ENCODE data around the gene CD180.
A peak's percentile ranks its signal among the peaks of the same experiment; 100 is the strongest.

The CD180 gene

GRCh38 chr5:67214036-67214435 is 17.4 kb upstream of the CD180 start:
- Histone ChIP-seq H3K9ac (ENCODE audit: low read depth in 1 of 2, low read length in 2 of 2) (no peak overlapping the region), H3K27ac (ENCODE audit: low read depth in 2 of 2, low read length in 2 of 2) (no peak overlapping the region), H3K4me1 (ENCODE audit: control insufficient read depth in 2 of 2, insufficient read depth in 2 of 2, low read length in 2 of 2) (peaks cover 15 to 18% of the 10 kb centered on the region in 2 donors), H3K9me3 (ENCODE audit: control insufficient read depth in 2 of 2, low read length in 2 of 2) (no peaks in the 10 kb centered on the region), H3K4me3 (ENCODE audit: low read length in 2 of 2) (no peak overlapping the region), H3K27me3 (ENCODE audit: control insufficient read depth in 2 of 2, insufficient read depth in 2 of 2, low read length in 2 of 2) (no peaks in the 10 kb centered on the region), H3K36me3 (ENCODE audit: control insufficient read depth in 2 of 2, insufficient read depth in 2 of 2, low read length in 2 of 2) (no peaks in the 10 kb centered on the region)

GRCh38 chr5:67211926-67212325 is 15.3 kb upstream of the CD180 start:
- Histone ChIP-seq H3K27ac (ENCODE audit: low read depth in 2 of 2, low read length in 2 of 2) (no peak overlapping the region), H3K36me3 (ENCODE audit: control insufficient read depth in 2 of 2, insufficient read depth in 2 of 2, low read length in 2 of 2) (no peaks in the 10 kb centered on the region), H3K4me3 (ENCODE audit: low read length in 2 of 2) (no peak overlapping the region), H3K27me3 (ENCODE audit: control insufficient read depth in 2 of 2, insufficient read depth in 2 of 2, low read length in 2 of 2) (no peaks in the 10 kb centered on the region), H3K9me3 (ENCODE audit: control insufficient read depth in 2 of 2, low read length in 2 of 2) (no peaks in the 10 kb centered on the region), H3K9ac (ENCODE audit: low read depth in 1 of 2, low read length in 2 of 2) (no peak overlapping the region), H3K4me1 (ENCODE audit: control insufficient read depth in 2 of 2, insufficient read depth in 2 of 2, low read length in 2 of 2) (peaks cover 16 to 18% of the 10 kb centered on the region in 2 donors)

GRCh38 chr5:67209141-67209771 is 12.7 kb upstream of the CD180 start:
- Histone ChIP-seq H3K4me3 (ENCODE audit: low read length in 2 of 2) (no peak overlapping the region), H3K9ac (ENCODE audit: low read depth in 1 of 2, low read length in 2 of 2) (no peak overlapping the region), H3K27ac (ENCODE audit: low read depth in 2 of 2, low read length in 2 of 2) (no peak overlapping the region), H3K27me3 (ENCODE audit: control insufficient read depth in 2 of 2, insufficient read depth in 2 of 2, low read length in 2 of 2) (no peaks in the 10 kb centered on the region), H3K9me3 (ENCODE audit: control insufficient read depth in 2 of 2, low read length in 2 of 2) (no peaks in the 10 kb centered on the region), H3K4me1 (ENCODE audit: control insufficient read depth in 2 of 2, insufficient read depth in 2 of 2, low read length in 2 of 2) (peaks cover 6 to 8% of the 10 kb centered on the region in 2 donors), H3K36me3 (ENCODE audit: control insufficient read depth in 2 of 2, insufficient read depth in 2 of 2, low read length in 2 of 2) (no peaks in the 10 kb centered on the region)

- no peak overlapping the region for H3K9ac ChIP-seq (ENCODE audit: low read depth in 1 of 2, low read length in 2 of 2)
- H3K36me3 ChIP-seq (ENCODE audit: control insufficient read depth in 2 of 2, insufficient read depth in 2 of 2, low read length in 2 of 2): no peaks in the 10 kb centered on the region
- no peaks in the 10 kb centered on the region for H3K27me3 ChIP-seq (ENCODE audit: control insufficient read depth in 2 of 2, insufficient read depth in 2 of 2, low read length in 2 of 2)
- H3K4me1 ChIP-seq (ENCODE audit: control insufficient read depth in 2 of 2, insufficient read depth in 2 of 2, low read length in 2 of 2): peaks cover 6 to 8% of the 10 kb centered on the region in 2 donors
- no peaks in the 10 kb centered on the region for H3K9me3 ChIP-seq (ENCODE audit: control insufficient read depth in 2 of 2, low read length in 2 of 2)
- no peak overlapping the region for H3K4me3 ChIP-seq (ENCODE audit: low read length in 2 of 2)
- H3K27ac ChIP-seq (ENCODE audit: low read depth in 2 of 2, low read length in 2 of 2): no peak overlapping the region
These were observed 11.8 kb upstream of the CD180 start for GRCh38 chr5:67208403-67208802.

GRCh38 chr5:67206929-67207328 is 10.3 kb upstream of the CD180 start:
- Histone ChIP-seq H3K36me3 (ENCODE audit: control insufficient read depth in 2 of 2, insufficient read depth in 2 of 2, low read length in 2 of 2) (no peaks in the 10 kb centered on the region), H3K4me3 (ENCODE audit: low read length in 2 of 2) (no peak overlapping the region), H3K4me1 (ENCODE audit: control insufficient read depth in 2 of 2, insufficient read depth in 2 of 2, low read length in 2 of 2) (peaks cover 6 to 10% of the 10 kb centered on the region in 2 donors), H3K27ac (ENCODE audit: low read depth in 2 of 2, low read length in 2 of 2) (peak overlapping the region; percentile 27 to 41), H3K27me3 (ENCODE audit: control insufficient read depth in 2 of 2, insufficient read depth in 2 of 2, low read length in 2 of 2) (no peaks in the 10 kb centered on the region), H3K9me3 (ENCODE audit: control insufficient read depth in 2 of 2, low read length in 2 of 2) (no peaks in the 10 kb centered on the region), H3K9ac (ENCODE audit: low read depth in 1 of 2, low read length in 2 of 2) (no peak overlapping the region)

- peak overlapping the region; percentile 39 to 68 for H3K27ac ChIP-seq (ENCODE audit: low read depth in 2 of 2, low read length in 2 of 2)
- peaks cover 6 to 10% of the 10 kb centered on the region in 2 donors for H3K4me1 ChIP-seq (ENCODE audit: control insufficient read depth in 2 of 2, insufficient read depth in 2 of 2, low read length in 2 of 2)
- no peaks in the 10 kb centered on the region for H3K27me3 ChIP-seq (ENCODE audit: control insufficient read depth in 2 of 2, insufficient read depth in 2 of 2, low read length in 2 of 2)
These were observed 9.9 kb upstream of the CD180 start for GRCh38 chr5:67206461-67206860.

GRCh38 chr5:67205981-67206380 is 9.4 kb upstream of the CD180 start:
- no peaks in the 10 kb centered on the region for H3K9me3 ChIP-seq (ENCODE audit: control insufficient read depth in 2 of 2, low read length in 2 of 2)
- H3K36me3 ChIP-seq (ENCODE audit: control insufficient read depth in 2 of 2, insufficient read depth in 2 of 2, low read length in 2 of 2): no peaks in the 10 kb centered on the region
- no peak overlapping the region for H3K4me3 ChIP-seq (ENCODE audit: low read length in 2 of 2)
- peaks cover 6 to 10% of the 10 kb centered on the region in 2 donors for H3K4me1 ChIP-seq (ENCODE audit: control insufficient read depth in 2 of 2, insufficient read depth in 2 of 2, low read length in 2 of 2)
- no peaks in the 10 kb centered on the region for H3K27me3 ChIP-seq (ENCODE audit: control insufficient read depth in 2 of 2, insufficient read depth in 2 of 2, low read length in 2 of 2)
- peak overlapping the region; percentile 39 to 68 for H3K27ac ChIP-seq (ENCODE audit: low read depth in 2 of 2, low read length in 2 of 2)
- H3K9ac ChIP-seq (ENCODE audit: low read depth in 1 of 2, low read length in 2 of 2): no peak overlapping the region

More at GRCh38 chr5:67206461-67206860, 9.9 kb upstream of the CD180 start:
- Histone ChIP-seq H3K4me3 (ENCODE audit: low read length in 2 of 2) (no peak overlapping the region), H3K36me3 (ENCODE audit: control insufficient read depth in 2 of 2, insufficient read depth in 2 of 2, low read length in 2 of 2) (no peaks in the 10 kb centered on the region), H3K9ac (ENCODE audit: low read depth in 1 of 2, low read length in 2 of 2) (no peak overlapping the region), H3K9me3 (ENCODE audit: control insufficient read depth in 2 of 2, low read length in 2 of 2) (no peaks in the 10 kb centered on the region)

GRCh38 chr5:67204821-67205220 is 8.2 kb upstream of the CD180 start:
- Histone ChIP-seq H3K9ac (ENCODE audit: low read depth in 1 of 2, low read length in 2 of 2) (no peak overlapping the region), H3K36me3 (ENCODE audit: control insufficient read depth in 2 of 2, insufficient read depth in 2 of 2, low read length in 2 of 2) (no peaks in the 10 kb centered on the region), H3K27me3 (ENCODE audit: control insufficient read depth in 2 of 2, insufficient read depth in 2 of 2, low read length in 2 of 2) (no peaks in the 10 kb centered on the region), H3K9me3 (ENCODE audit: control insufficient read depth in 2 of 2, low read length in 2 of 2) (no peaks in the 10 kb centered on the region), H3K27ac (ENCODE audit: low read depth in 2 of 2, low read length in 2 of 2) (peak overlapping the region in 1 of 2 donors; percentile 39), H3K4me3 (ENCODE audit: low read length in 2 of 2) (no peak overlapping the region), H3K4me1 (ENCODE audit: control insufficient read depth in 2 of 2, insufficient read depth in 2 of 2, low read length in 2 of 2) (peaks cover 8 to 10% of the 10 kb centered on the region in 2 donors)

GRCh38 chr5:67203701-67204074 is 7.1 kb upstream of the CD180 start:
- Histone ChIP-seq H3K36me3 (ENCODE audit: control insufficient read depth in 2 of 2, insufficient read depth in 2 of 2, low read length in 2 of 2) (no peaks in the 10 kb centered on the region), H3K27ac (ENCODE audit: low read depth in 2 of 2, low read length in 2 of 2) (no peak overlapping the region), H3K4me3 (ENCODE audit: low read length in 2 of 2) (no peak overlapping the region), H3K27me3 (ENCODE audit: control insufficient read depth in 2 of 2, insufficient read depth in 2 of 2, low read length in 2 of 2) (no peaks in the 10 kb centered on the region), H3K4me1 (ENCODE audit: control insufficient read depth in 2 of 2, insufficient read depth in 2 of 2, low read length in 2 of 2) (peaks cover 8 to 10% of the 10 kb centered on the region in 2 donors), H3K9me3 (ENCODE audit: control insufficient read depth in 2 of 2, low read length in 2 of 2) (no peaks in the 10 kb centered on the region), H3K9ac (ENCODE audit: low read depth in 1 of 2, low read length in 2 of 2) (no peak overlapping the region)

GRCh38 chr5:67202828-67203227 is 6.2 kb upstream of the CD180 start:
- Histone ChIP-seq H3K4me1 (ENCODE audit: control insufficient read depth in 2 of 2, insufficient read depth in 2 of 2, low read length in 2 of 2) (peaks cover 8 to 10% of the 10 kb centered on the region in 2 donors), H3K9me3 (ENCODE audit: control insufficient read depth in 2 of 2, low read length in 2 of 2) (no peaks in the 10 kb centered on the region), H3K27me3 (ENCODE audit: control insufficient read depth in 2 of 2, insufficient read depth in 2 of 2, low read length in 2 of 2) (no peaks in the 10 kb centered on the region), H3K9ac (ENCODE audit: low read depth in 1 of 2, low read length in 2 of 2) (no peak overlapping the region), H3K27ac (ENCODE audit: low read depth in 2 of 2, low read length in 2 of 2) (no peak overlapping the region), H3K36me3 (ENCODE audit: control insufficient read depth in 2 of 2, insufficient read depth in 2 of 2, low read length in 2 of 2) (no peaks in the 10 kb centered on the region), H3K4me3 (ENCODE audit: low read length in 2 of 2) (no peak overlapping the region)

All from mucosa of rectum (tissue), 2 donors.